A673 (cell line): ENCODE data around the gene AQR. TPM values are rescaled to one million over a fixed set of nuclear protein-coding genes. Genes with fewer than 3 reads are reported as not detected.

Experiments used
- BruUV-seq: library from RNA; stranded (reverse); fragments of 400-500 nt; replicated peaks from 2 replicates; lab custom pipeline; 2021; lab: Mats Ljungman, UMichigan
- CTCF ChIA-PET: fragments of 300-600 bp; sonication (Branson Sonifier 250); formaldehyde crosslinking; loops from one replicate; lab custom pipeline; 2022; ENCODE audit warnings: antibody characterized with exemption; lab: Charles Lee
- POLR2A ChIA-PET: fragments of 300-600 bp; sonication (Branson Sonifier 250); formaldehyde crosslinking; loops from one replicate; lab custom pipeline; 2022; ENCODE audit warnings: antibody characterized with exemption; ENCODE audit not compliant: low non-redundant PET; lab: Charles Lee
- DNase-seq: peaks from one replicate; pipeline ENCODE4 v3.0.0-alpha.2; 2015; ENCODE audit warnings: low spot score
- H3K27ac ChIP-seq: fragments of 200-600 bp; sonication (generic); 2 replicates; pipeline ENCODE4 v1.5.1; 2016; ENCODE audit warnings: mixed run types, low read depth, mild to moderate bottlenecking, mixed read lengths, antibody characterized with exemption, low read length; ENCODE audit not compliant: poor library complexity, severe bottlenecking
- H3K27me3 ChIP-seq: fragments of 200-600 bp; sonication (generic); replicated peaks from 2 replicates; pipeline ENCODE4 v1.6.1; 2017; ENCODE audit warnings: mixed run types, low read depth, mild to moderate bottlenecking, mixed read lengths, antibody characterized with exemption, low read length; ENCODE audit not compliant: insufficient read depth, poor library complexity
- H3K36me3 ChIP-seq: fragments of 200-600 bp; sonication (generic); 2 replicates; pipeline ENCODE4 v1.6.1; 2016; ENCODE audit warnings: mixed run types, mild to moderate bottlenecking, mixed read lengths, antibody characterized with exemption, low read length; ENCODE audit not compliant: insufficient read depth, poor library complexity, severe bottlenecking
- H3K4me1 ChIP-seq: fragments of 200-600 bp; sonication (generic); 2 replicates; pipeline ENCODE4 v1.6.1; 2017; ENCODE audit warnings: mixed run types, mild to moderate bottlenecking, mixed read lengths, antibody characterized with exemption, low read length; ENCODE audit not compliant: insufficient read depth, poor library complexity, severe bottlenecking
- H3K4me3 ChIP-seq: fragments of 200-600 bp; sonication (generic); 2 replicates; pipeline ENCODE4 v1.5.1; 2016; ENCODE audit warnings: low read depth, mixed run types, mild to moderate bottlenecking, mixed read lengths, low read length; ENCODE audit not compliant: poor library complexity, severe bottlenecking
- H3K9me3 ChIP-seq: fragments of 200-600 bp; sonication (generic); 2 replicates; pipeline ENCODE4 v1.6.1; 2016; ENCODE audit warnings: mixed run types, low read depth, mild to moderate bottlenecking, mixed read lengths, antibody characterized with exemption, low read length; ENCODE audit not compliant: poor library complexity, severe bottlenecking
- CTCF ChIP-seq: fragments of 300-800, 200-600 bp; sonication (generic); conservative IDR thresholded peaks from 2 replicates; pipeline ENCODE4 v1.5.1; 2017; ENCODE audit warnings: low read depth, mild to moderate bottlenecking, antibody characterized with exemption, low read length, moderate library complexity, mixed read lengths
- EZH2 ChIP-seq: fragments of 200-600 bp; sonication (generic); IDR thresholded peaks from 2 replicates; pipeline ENCODE4 v1.6.1; 2017; ENCODE audit warnings: borderline replicate concordance, low read depth, mild to moderate bottlenecking, mixed read lengths, antibody characterized with exemption, low read length; ENCODE audit not compliant: poor library complexity, severe bottlenecking
- intact Hi-C: fragments of 100-400 bp; cut with micrococcal nuclease; formaldehyde crosslinking; loops from one replicate; pipeline ENCODE4 v1.10.0; 2022; ENCODE audit not compliant: unreplicated experiment
- total RNA-seq: library from RNA; stranded (reverse); gene quantifications from 2 replicates; pipeline ENCODE4 v1.2.3, GENCODE V29; 2021

The AQR gene
- total RNA-seq, 1 experiment from 2014 or later: 34.2 TPM

DNA sequence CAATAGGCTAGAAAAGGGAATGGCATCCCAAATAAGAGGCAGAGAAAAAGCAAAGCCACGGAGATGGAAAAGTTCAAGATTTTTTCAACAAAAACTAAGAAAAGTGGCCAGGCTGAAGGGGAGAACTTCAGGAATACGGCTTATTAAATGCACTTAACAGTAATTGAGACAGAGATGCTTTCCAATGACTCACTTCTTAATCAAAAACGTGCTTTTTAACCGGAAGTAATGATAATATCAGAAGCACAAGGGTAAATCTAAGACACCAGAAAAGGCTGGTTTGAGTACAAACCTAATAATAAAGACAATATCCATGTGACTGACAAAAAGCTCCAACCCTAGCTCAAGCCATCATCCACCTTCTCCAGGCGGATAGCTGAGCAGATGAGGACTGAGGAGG lies 149.4 kb downstream of the AQR start:
- intact Hi-C loops: no loop called here
- Histone ChIP-seq H3K4me3 (no peak overlapping the region), H3K36me3 (no peaks in the 10 kb centered on the region), H3K4me1 (no peaks in the 10 kb centered on the region), H3K27ac (no peak overlapping the region), H3K9me3 (no peaks in the 10 kb centered on the region), H3K27me3 (peaks cover 5% of the 10 kb centered on the region)
- ChIA-PET POLR2A (no interaction called here), CTCF (no interaction called here)
- DNase-seq: no peak
- no TSS peak for BruUV-seq
- TF ChIP-seq CTCF: no peak
- no peak for TF ChIP-seq EZH2

- H3K27ac ChIP-seq: no peak overlapping the region
- no TSS peak for BruUV-seq
- intact Hi-C loops: loop anchor here (10.0 kb wide), 1 partner anchor 56 kb away; no protein-coding TSS in a partner anchor
- no peaks in the 10 kb centered on the region for H3K4me1 ChIP-seq
- POLR2A ChIA-PET: no interaction called here
- H3K36me3 ChIP-seq: no peaks in the 10 kb centered on the region
- no peak overlapping the region for H3K4me3 ChIP-seq
- peaks cover under 1% of the 10 kb centered on the region for H3K27me3 ChIP-seq
- TF ChIP-seq CTCF (no peak), EZH2 (no peak)
- H3K9me3 ChIP-seq: no peaks in the 10 kb centered on the region
- CTCF ChIA-PET: no interaction called here
- no peak for DNase-seq
Measured at GRCh38 chr15:34818526-34818925, 151.0 kb downstream of the AQR start.

DNA sequence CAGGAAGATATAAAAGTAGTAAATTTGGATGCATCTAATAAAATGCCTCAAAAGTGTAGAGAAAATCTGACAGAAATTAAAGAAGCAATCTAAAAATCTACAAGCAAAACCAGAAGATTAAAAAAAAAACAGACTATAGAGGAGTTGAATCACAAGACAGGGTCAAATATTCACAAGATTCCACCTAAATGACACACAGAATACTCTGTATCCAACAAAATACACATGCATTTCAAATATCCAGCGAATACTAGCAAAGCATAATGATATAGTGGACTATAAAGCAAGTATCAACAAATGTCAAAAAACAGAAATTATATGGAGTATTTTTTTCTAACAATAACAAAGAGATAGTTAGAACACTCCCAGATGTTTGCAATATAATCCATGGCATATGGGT lies 153.7 kb downstream of the AQR start:
- CTCF ChIA-PET: no interaction called here
- H3K4me1 ChIP-seq: no peaks in the 10 kb centered on the region
- no peaks in the 10 kb centered on the region for H3K27me3 ChIP-seq
- no peak overlapping the region for H3K27ac ChIP-seq
- no TSS peak for BruUV-seq
- DNase-seq: no peak
- intact Hi-C loops: loop anchor here (10.0 kb wide), 1 partner anchor 59 kb away; no protein-coding TSS in a partner anchor
- no peaks in the 10 kb centered on the region for H3K36me3 ChIP-seq
- H3K4me3 ChIP-seq: no peak overlapping the region
- POLR2A ChIA-PET: no interaction called here
- TF ChIP-seq EZH2 (no peak), CTCF (no peak)
- H3K9me3 ChIP-seq: no peaks in the 10 kb centered on the region
